Panc1 (cell line): Measurements from ENCODE around the gene TUBGCP3. TPM values are rescaled to one million over a fixed set of nuclear protein-coding genes. Genes with fewer than 3 reads are reported as not detected.

Source experiments
- ATAC-seq: fragments of 200-7000 bp; cut with Tn5 transposase; 2 replicates; pipeline ENCODE4 v1.9.1; 2020; ENCODE audit warnings: mild to moderate bottlenecking, moderate library complexity
- BruUV-seq: library from RNA; stranded (reverse); fragments of 400-500 nt; replicated peaks from 2 replicates; lab custom pipeline; 2021; lab: Mats Ljungman, UMichigan
- CTCF ChIA-PET: fragments of 300-600 bp; sonication (Branson Sonifier 250); formaldehyde crosslinking; loops from one replicate; lab custom pipeline; 2022; ENCODE audit warnings: antibody characterized with exemption; lab: Charles Lee
- POLR2A ChIA-PET: fragments of 300-600 bp; sonication (Branson Sonifier 250); formaldehyde crosslinking; loops from one replicate; lab custom pipeline; 2022; ENCODE audit warnings: antibody characterized with exemption; lab: Charles Lee
- DNase-seq: peaks from one replicate; pipeline ENCODE4 v3.0.0-alpha.2; 2010; ENCODE audit warnings: low read depth, low spot score
- H3K27ac ChIP-seq: 2 replicates; pipeline ENCODE4 v1.5.1; 2011; ENCODE audit warnings: mild to moderate bottlenecking, low read length, inconsistent platforms
- H3K27me3 ChIP-seq: fragments of 200-500 bp; sonication (Bioruptor generic); 2 replicates; pipeline ENCODE4 v1.6.0; 2014; ENCODE audit warnings: low read length, inconsistent platforms; ENCODE audit not compliant: control insufficient read depth, insufficient read depth
- H3K36me3 ChIP-seq: fragments of 200-500 bp; sonication (Bioruptor generic); 2 replicates; pipeline ENCODE4 v1.5.1; 2014; ENCODE audit warnings: inconsistent platforms, mild to moderate bottlenecking, low read length, moderate library complexity; ENCODE audit not compliant: control insufficient read depth, insufficient read depth
- H3K4me1 ChIP-seq: 2 replicates; pipeline ENCODE4 v1.5.1; 2011; ENCODE audit warnings: inconsistent platforms, mild to moderate bottlenecking, low read length, moderate library complexity; ENCODE audit not compliant: control insufficient read depth, insufficient read depth
- H3K4me3 ChIP-seq, 2 experiments: 2 replicates each; pipeline ENCODE4 v1.5.1; 2011 to 2012; ENCODE audit warnings: low read depth in 2 of 2, low read length in 2 of 2, mild to moderate bottlenecking in 2 of 2, inconsistent platforms in 1 of 2, moderate library complexity in 1 of 2
- H3K9me3 ChIP-seq: fragments of 200-500 bp; sonication (Bioruptor generic); 2 replicates; pipeline ENCODE4 v1.5.1; 2014; ENCODE audit warnings: low read depth, mild to moderate bottlenecking, inconsistent platforms, low read length, moderate library complexity; ENCODE audit not compliant: control insufficient read depth, insufficient read depth
- POLR2AphosphoS5 ChIP-seq: IDR thresholded peaks from 2 replicates; pipeline ENCODE4 v1.6.1; 2012; ENCODE audit warnings: mild to moderate bottlenecking, low read depth, low read length, moderate library complexity
- REST ChIP-seq, 2 experiments: IDR thresholded peaks; 2 replicates each; pipeline ENCODE4 v1.6.1; 2011 to 2012; ENCODE audit warnings: low read depth in 2 of 2, control low read depth in 1 of 2, low read length in 1 of 2, mild to moderate bottlenecking in 1 of 2, moderate library complexity in 1 of 2; ENCODE audit not compliant: insufficient read depth in 1 of 2
- SIN3A ChIP-seq: IDR thresholded peaks from 2 replicates; pipeline ENCODE4 v1.6.1; 2012; ENCODE audit warnings: low read depth, mild to moderate bottlenecking, low read length, moderate library complexity, borderline replicate concordance; ENCODE audit not compliant: insufficient read depth
- TCF7L2 ChIP-seq: IDR thresholded peaks from 2 replicates; pipeline ENCODE4 v1.6.1; 2011; ENCODE audit warnings: mild to moderate bottlenecking, low read depth, low read length, inconsistent platforms
- in situ Hi-C: cut with HindIII; loops from 2 replicates; pipeline ENCODE4 v1.10.0; 2016; ENCODE audit warnings: low sequenced_read_pairs, low pct_unique_long_range_greater_than_20kb
- intact Hi-C: fragments of 100-400 bp; cut with micrococcal nuclease; formaldehyde crosslinking; loops from one replicate; pipeline ENCODE4 v1.10.0; 2022; ENCODE audit not compliant: unreplicated experiment
- total RNA-seq: library from RNA; stranded (reverse); gene quantifications from one replicate; pipeline ENCODE4 v1.2.1, GENCODE V29; 2021; ENCODE audit not compliant: unreplicated experiment
- TF ChIP-seq, protein P1 (sequence below): fragments of 450-650 bp; IDR thresholded peaks from 2 replicates; pipeline ENCODE4 v1.5.1; 2017; ENCODE audit warnings: mild to moderate bottlenecking

Gene TUBGCP3
- total RNA-seq, 1 experiment from 2014 or later, result 28.4 TPM

DNA sequence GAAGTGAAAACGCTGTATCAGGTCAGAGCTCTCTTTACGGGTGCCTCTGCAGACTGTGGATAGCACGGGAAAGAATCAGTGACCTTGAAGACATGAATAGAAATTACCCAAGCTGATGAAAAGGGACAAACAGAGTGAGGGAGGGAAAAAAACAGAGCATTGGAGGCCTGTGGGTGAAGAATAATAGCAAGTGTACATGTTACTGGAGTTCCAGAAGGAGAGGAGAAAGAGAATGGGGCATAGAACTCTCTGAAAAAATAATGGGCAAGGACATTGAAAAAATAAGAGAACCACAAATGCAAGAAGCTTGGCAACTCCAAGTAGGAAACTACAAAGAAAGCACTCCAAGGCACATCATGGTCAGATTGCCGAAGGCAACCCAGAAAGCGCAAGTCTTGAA lies 125.5 kb downstream of the TUBGCP3 start:
- H3K27me3 ChIP-seq, result no peaks in the 10 kb centered on the region
- no peaks in the 10 kb centered on the region for H3K9me3 ChIP-seq
- TF ChIP-seq SIN3A, result no peak
- TF ChIP-seq REST (IDR thresholded peaks at IDR 0.05; ENCODE audit: insufficient read depth in 1 of 2, low read depth in 2 of 2, low read length in 1 of 2), result no peak
- no peak for TF ChIP-seq TCF7L2
- no peak for TF ChIP-seq POLR2AphosphoS5
- TF ChIP-seq, protein P1, sequence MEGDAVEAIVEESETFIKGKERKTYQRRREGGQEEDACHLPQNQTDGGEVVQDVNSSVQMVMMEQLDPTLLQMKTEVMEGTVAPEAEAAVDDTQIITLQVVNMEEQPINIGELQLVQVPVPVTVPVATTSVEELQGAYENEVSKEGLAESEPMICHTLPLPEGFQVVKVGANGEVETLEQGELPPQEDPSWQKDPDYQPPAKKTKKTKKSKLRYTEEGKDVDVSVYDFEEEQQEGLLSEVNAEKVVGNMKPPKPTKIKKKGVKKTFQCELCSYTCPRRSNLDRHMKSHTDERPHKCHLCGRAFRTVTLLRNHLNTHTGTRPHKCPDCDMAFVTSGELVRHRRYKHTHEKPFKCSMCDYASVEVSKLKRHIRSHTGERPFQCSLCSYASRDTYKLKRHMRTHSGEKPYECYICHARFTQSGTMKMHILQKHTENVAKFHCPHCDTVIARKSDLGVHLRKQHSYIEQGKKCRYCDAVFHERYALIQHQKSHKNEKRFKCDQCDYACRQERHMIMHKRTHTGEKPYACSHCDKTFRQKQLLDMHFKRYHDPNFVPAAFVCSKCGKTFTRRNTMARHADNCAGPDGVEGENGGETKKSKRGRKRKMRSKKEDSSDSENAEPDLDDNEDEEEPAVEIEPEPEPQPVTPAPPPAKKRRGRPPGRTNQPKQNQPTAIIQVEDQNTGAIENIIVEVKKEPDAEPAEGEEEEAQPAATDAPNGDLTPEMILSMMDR, result no peak
- no TSS peak for BruUV-seq
- ChIA-PET POLR2A (no interaction called here), CTCF (no interaction called here)
- H3K27ac ChIP-seq, result no peak overlapping the region
- H3K4me1 ChIP-seq, result no peaks in the 10 kb centered on the region
- DNase-seq (no peak), ATAC-seq (no peak)
- no peak overlapping the region for H3K4me3 ChIP-seq
- intact Hi-C loops, result no loop called here
- in situ Hi-C loops, result no loop called here
- H3K36me3 ChIP-seq, result no peaks in the 10 kb centered on the region

- Histone ChIP-seq H3K4me1 (no peaks in the 10 kb centered on the region), H3K9me3 (no peaks in the 10 kb centered on the region), H3K36me3 (no peaks in the 10 kb centered on the region), H3K27me3 (no peaks in the 10 kb centered on the region; the same call in 1 of the 2 replicates), H3K4me3 (no peak overlapping the region), H3K27ac (no peak overlapping the region)
- no peak for ATAC-seq
- no TSS peak for BruUV-seq
- POLR2A ChIA-PET, result no interaction called here
- CTCF ChIA-PET, result no interaction called here
- TF ChIP-seq TCF7L2, result no peak
- TF ChIP-seq, protein P1, result no peak
- no peak for TF ChIP-seq POLR2AphosphoS5
- TF ChIP-seq SIN3A, result no peak
- no peak for TF ChIP-seq REST (IDR thresholded peaks at IDR 0.05; ENCODE audit: insufficient read depth in 1 of 2, low read depth in 2 of 2, low read length in 1 of 2)
- DNase-seq, result no peak
- intact Hi-C loops (no loop called here), in situ Hi-C loops (no loop called here)
These were observed 130.5 kb downstream of the TUBGCP3 start for GRCh38 chr13:112457485-112457884.
